GM21529 (cell line): ENCODE data around the gene ELOVL7.
"Not testable (repeated sequence)": the region's sequence is repeated elsewhere in the genome, so short reads cannot be mapped to it uniquely, and the experiment has no call there.

ENCODE experiments used
- ATAC-seq: cut with Tn5 transposase; IDR thresholded peaks from one replicate; pipeline ENCODE4 v1.9.1; 2021; ENCODE audit not compliant: unreplicated experiment

ELOVL7 gene

DNA sequence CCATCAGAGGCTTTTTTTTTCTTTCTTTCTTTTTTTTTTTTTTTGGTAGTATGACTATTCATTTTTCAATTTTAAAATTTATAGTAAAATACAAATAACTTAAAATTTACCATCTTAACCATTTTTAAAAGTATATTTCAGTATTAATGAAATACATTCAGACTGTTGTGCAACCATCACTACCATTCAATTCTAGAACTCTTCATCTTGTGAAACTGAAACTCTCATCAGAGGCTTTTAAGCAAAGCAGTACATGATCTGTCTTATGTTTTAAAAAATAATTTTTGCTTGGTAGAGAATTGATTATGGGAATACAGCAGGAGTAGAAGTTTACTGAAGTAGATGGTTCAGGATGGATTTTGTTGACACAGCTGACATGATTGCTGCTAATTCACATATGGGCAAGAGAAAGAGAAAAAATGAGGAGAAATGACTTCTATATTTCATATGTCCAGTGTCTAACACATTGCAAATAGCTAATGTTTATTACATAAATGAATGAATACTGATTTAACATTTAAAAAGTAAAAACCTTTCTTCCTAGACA, 13.4 kb downstream of the ELOVL7 start:
- peak; percentile 46 for ATAC-seq

DNA sequence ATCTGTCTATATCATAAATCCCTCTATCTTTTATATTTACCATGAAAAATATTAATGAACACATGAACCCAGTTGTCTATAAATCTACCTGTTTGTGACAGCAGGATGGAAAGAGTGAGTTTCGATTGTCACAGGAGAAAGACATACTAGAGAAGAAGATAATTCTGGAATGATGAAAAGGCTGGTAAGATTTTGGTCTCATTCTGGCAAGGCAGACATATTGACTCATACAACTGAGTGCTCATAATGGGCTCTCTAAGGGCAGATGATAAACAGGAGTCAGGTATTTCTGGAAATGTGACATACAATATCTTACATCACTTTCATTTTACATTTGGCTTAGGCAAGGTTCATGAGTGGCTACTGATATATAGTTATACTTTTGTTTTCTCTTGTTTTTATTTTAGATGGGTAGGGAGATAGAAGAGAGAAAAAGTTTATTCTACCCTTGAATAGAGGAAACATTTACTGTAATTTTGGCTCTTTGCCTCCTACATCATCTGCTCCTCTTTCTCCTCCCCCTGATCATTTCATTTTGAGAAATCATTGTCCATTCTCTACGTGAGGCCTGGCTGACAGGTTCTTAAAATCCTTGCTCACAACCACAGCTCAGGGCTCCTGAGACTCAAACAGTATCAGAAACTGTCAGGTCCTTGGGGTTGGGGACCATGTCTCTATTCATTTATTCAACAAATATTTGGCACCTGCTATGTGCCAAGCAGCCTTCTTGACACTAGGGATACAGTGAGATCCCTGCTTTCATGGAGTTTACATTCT, 14.4 kb downstream of the ELOVL7 start:
- ATAC-seq, result no peak

DNA sequence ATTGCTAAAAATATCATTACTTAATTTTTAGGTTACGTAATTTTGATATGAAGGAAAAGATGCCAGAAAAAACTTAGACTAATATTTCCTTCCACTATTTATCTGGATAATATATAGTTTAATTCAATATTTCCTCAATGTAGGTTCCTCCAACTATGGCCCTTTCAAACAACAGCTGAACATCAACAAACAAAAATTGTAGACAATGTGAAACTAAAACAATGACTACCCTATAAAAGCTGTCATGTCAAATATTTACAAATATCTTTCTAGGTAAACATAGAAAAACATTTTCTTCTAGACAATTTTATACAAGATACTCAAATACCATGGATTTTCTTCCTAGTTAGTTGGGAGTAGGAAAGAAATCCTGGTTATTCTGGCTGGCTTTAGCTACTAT, 16.9 kb downstream of the ELOVL7 start:
- no peak for ATAC-seq

DNA sequence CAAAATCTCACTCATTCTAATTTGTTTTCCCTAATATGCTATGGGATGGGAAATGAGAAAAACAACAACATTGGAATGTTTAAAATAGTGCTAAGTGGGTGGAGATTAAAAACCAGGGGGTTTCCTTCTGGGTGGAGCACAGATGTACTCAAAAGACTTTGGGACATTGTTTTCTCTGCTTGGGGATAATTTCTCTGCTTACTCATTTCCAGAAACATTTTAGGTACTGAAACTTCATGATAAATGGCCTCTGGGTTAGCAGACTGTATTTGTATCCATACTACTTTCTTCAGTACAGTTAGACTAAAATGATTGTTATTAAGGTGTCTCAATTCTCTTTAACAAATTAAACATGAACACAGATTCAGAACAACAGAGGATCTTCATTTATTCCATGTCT, 17.4 kb downstream of the ELOVL7 start:
- ATAC-seq, result peak; percentile 82

DNA sequence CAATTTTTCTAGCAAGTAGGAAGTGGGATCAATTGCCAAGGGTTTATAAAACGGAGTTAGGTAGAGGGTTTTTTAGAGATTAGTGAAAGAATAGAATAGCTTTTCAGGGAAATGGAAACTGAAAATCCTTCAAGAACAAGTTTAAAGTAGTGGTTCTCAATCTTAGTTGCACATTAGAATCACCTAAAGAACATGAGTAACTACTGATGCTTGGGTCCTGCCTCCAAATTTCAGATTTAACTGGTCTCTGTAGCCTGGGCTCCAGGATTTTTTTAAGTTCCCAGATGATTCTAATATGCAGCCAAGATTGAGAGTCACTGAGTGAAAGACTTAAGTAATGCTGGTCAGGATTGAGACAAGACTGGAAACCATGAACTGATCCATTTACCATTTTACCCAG, 20.5 kb downstream of the ELOVL7 start:
- no peak for ATAC-seq

DNA sequence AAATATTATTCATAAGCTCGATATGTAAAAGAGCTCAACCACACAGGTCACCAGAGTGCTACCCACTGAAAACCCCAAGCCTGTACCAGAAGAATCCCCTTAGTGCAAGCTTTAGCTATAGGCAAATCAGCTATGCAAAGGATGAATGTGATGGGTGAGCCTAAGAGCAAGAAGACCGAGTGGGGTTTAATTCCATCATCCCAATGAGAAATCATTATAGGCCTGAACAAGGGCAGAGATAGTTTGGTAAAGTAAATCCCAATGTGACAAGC, 21.8 kb downstream of the ELOVL7 start:
- ATAC-seq, result peak; percentile 49

DNA sequence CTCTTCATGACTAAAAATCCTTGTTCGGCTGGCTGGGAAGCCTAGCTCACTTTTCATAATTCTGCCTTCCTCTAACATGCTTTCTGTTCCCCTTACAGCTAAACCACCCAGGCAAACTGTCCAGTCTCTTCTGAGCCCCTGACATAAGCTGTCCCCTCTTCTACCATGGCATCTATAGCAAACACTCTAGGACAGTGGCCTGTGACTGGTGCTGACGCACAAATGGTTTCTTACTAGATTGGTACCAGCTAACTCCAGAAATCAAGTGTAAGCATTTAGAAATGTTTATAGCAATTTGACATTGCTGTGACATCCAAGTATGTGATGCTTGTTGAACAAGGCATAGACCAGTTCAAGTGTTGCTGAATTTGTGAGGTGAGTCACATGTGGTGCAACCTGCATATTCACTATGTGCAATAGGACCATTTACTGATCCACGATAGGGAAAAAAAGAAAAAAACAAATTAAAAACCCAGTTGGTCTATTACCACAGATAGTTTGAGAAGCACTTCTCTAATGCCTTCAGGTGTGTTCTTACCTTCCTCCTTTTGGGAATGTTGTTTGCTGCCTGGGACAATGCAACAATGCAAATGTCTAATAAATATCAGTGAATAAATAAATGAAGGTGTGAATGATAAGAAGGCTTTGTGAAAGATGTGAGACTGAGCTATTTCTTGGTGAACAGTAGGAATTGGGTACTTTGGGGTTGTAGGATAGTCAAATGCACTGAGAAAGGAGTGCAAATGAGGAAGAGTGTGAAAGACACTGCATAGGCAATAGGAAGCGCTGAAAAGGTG, 22.4 kb downstream of the ELOVL7 start:
- ATAC-seq, result no peak

DNA sequence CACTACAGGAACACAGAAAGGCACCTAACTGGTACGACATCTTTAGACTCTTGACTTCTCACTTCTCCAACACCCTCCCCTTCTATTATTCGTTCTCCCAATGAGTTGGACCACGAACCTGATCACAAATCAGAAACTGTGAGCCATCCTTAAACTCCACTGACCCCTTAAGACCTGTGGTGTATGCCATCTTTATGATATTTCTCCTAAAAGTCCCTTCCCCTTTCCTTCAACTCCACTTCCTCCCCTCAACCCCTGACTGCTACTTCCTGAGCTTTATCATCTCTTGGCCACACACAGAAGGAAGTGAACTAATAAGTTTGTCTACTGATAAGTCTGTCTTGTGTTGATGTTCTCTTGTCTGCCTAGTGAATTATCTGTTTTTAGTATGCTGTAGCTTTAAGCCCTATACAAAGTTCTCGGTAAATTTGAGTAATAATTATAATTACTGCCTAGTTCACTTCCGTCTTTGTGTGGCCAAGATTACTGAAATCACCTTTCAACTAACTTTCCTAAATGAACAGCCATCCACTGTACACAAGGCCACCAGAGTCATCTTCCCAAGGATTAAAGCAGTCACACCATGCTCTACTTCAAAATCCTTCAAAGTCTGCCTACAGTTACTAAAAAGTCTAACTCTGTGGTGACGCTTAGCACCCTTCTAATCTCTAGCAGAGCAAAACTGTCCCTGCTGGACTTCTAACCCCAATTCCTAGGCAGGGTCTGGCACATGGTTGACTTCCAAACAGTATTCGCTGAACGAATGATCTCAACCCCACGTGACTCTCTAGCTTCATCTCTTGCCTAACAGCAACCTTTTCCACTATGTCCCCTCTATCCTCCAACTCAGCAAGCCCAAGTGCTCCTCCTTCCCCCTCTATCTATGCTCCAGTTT, 23.2 kb downstream of the ELOVL7 start:
- no peak for ATAC-seq

DNA sequence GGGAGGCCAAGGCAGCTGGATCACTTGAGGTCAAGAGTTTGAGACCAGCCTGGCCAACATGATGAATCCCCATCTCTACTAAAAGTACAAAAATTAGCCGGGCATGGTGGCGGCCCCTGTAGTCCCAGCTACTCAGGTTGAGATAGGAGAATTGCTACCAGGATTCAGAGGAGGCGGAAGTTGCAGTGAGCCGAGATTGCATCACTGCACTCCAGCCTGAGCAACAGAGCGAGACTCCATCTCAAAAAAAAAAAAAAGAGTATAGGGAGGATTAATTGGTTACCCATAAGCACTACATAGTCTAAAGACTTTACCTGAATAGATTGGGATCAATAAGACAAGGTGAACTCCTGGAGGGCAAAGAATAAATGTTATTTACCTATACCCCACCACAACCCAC, 27.9 kb downstream of the ELOVL7 start:
- not testable (repeated sequence) for ATAC-seq

DNA sequence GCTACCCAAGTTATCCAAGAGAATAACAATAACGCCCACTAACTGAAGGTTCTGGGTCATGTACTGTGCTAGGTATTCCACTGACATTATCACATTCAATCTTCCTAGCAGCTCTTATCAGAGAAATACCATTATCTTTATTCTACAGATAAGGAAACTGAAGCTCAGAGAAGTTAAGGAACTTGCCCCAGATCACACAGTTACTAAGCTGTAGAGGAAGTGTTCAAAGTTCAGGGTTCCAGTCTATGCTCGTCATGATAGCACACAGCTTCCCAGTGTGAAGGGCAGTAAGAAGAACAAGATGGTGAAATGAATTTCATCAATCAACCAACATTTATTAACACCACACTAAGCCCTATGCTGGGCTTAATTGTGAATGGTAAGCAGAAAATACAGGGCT, 29.6 kb downstream of the ELOVL7 start:
- no peak for ATAC-seq

DNA sequence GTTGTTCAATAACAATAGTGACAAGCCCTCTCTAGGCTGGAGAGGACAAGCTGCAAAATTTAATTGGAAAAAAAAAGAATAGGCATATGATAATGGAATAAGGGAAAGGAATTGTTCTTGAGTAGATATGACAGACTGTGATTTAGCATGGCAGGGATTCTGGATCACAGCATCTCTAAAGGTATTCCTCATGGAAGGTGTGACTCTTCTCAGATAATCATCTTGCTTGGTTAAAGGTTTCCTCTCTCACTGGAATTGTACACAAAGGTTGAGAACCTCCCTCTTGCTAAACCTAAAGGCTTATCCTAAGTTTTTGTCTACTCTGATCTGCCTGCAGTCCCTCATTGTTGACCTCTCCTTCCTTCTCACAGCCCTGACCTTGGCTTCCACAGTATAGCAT, 31.6 kb downstream of the ELOVL7 start:
- no peak for ATAC-seq

DNA sequence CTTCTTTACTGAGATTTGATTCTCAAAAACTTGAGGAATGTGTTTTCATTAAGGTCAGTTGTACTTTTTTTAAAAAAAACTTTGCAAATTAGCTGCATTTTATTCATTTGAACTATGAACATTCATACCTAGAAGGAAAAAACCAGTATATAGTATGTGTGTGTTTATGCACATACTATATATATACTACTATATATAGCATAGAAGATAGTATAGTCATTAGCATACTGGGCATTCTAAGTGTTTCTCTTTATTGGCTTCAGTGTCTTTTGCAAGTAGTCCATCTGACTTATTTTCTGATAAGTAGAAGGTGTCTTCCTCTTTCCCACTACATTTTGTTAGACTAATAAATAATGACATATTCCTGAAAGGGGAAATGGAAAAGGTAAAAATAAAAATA, 33.0 kb downstream of the ELOVL7 start:
- peak; percentile 34 for ATAC-seq

DNA sequence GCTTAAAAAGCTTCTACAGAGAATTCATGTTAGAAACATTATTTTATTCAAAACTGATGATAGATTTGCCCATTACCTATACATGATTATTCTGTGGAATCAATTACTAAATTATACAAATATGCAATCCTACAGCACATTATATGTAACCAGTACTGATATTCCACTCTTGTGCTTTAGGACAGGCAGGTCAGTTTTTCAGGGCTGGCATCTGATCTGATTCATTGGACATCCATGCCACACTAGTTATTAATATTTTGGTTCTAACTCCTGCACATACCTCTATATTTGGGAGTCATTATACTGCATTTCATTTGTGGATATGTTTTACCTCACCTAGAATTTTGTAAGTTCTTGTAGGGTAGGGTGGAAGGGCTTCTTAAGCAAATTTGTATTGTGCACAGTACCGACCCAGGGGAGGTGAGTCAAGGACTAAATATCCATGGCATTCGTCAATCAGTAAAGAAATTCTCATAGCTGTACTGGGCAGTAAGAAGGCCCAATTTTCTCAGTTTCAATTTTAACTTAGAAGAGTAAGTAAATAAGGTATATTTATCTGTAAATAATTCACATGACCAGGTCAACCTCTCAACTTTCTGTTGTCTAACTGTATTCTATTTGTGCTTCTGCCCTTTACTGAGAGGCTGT, 33.5 kb downstream of the ELOVL7 start:
- peak; percentile 84 for ATAC-seq

DNA sequence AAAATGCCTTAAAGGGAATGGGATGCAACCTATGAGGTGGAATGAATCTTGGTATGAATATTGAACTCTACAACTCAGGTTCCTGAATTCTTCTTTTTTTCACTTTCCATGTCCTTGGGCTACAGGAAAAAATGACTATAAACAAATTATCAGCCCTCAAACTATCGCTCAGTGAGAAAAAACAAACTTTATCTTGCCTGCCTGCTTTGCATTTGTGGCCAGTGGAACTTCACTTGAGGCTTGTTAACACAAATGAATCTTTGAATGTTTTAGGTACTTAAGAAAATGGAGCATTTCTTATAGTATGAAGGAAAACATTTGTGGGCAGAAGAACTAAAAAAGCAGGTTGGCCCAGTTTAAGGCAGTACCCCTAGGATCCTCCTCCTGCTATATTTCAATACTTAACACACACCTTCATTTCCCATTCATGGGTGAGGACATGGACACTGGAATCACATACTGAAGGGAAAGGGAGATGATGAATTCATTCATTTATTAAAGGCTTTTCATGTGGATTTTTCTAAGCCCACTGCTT, 34.1 kb downstream of the ELOVL7 start:
- no peak for ATAC-seq

DNA sequence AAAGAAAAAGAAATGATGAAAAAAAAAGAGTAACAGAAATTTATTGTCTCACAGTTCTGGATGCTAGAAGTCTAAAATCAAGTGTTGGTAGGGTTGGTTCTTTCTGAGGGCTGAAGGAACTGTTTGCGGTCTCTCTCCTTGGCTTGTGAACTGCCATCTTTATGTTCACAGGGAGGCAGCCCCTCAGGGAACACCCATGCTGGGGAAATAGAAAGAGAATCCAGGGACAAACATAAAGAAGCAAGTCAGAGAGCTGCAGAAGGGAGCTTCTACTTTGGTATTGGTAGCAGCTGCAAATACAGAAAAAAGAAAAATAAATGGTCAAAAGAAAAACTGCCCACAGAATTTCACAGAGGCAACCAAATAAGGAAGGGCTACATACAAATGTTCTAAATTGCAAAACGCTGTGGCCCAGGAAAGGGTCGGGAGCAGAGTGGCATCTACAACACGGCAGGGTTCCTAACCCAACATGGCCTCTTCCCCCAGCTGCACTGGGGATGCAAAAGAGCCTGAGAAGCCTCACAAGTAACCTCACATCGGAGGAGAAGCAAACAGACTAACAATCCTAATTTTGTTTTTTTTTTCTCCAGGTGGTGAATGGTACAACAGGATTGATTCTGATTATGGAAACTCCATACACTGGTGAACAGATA, 37.4 kb downstream of the ELOVL7 start:
- no peak for ATAC-seq

DNA sequence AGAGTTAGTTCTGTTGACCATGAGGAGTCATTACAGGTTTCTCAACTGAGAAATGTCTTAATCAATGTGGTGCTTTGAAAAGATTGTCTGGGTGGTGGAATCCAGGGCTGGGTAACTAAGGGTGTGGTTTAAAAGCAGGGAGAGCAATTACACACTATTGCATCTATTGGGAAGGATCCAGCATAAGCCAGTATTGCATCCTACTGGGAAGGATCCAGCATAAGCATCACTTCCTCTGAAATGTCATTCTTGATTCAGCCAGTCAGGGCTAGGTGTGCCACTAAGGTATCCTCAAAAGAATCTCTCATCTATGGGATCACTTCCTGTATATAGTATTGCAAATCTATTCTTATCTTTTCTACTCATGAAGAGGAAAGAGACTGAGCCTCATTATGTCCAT, 38.6 kb downstream of the ELOVL7 start:
- ATAC-seq, result no peak

DNA sequence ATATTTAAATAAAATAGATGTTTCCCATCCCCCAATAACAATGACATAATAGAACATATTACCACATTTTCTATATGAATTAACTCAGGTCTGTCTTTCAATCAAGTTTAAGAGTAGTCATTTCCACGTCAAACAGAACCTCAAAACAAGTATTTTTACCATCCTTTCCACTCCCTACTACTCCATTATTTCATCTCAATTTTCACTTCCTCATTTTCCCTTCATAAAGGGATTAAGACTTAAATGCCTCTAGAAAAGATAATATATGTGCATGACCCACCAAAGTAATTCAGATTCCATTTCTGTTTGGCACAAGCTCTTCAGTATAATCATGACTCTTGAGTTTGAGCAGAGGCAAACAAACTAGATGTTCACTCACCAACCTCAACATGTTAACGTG, 40.4 kb downstream of the ELOVL7 start:
- ATAC-seq, result no peak

DNA sequence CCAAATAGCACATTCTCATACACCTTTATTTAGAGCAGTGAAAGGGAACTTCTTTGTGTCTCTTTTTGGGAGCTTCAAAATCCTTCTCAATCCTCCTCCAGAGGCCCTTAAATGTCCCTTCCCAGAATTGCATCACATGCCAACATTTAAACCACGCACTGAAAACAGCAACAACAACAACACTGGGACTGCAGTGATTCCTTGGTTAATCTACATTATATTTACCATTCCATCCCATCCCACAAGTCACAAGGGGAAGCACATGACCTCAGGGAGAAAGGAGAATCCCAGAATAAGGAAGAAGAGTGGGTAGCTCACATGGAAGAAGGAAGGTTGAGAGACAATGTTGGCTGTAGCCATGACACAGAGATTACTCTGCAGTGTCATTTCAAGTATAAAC, 41.1 kb downstream of the ELOVL7 start:
- ATAC-seq, result no peak

DNA sequence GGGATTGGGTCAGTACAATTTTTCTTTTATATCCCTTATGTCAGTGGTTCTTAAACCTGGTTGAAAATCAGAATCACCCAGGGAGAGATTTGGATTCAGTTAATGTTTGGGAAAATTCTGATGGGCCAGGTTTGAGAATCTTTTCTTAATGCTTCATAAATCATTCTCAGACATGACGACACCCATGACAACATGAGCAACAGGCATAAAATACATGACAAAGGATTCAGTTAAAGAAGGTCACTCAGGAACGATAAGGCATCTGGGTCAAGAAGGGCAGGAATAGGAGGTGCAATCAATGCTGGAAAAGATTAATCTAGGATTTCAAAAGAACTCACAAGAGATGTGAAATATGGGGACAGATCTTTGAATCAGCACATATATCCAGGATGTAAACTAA, 41.8 kb downstream of the ELOVL7 start:
- ATAC-seq, result no peak

DNA sequence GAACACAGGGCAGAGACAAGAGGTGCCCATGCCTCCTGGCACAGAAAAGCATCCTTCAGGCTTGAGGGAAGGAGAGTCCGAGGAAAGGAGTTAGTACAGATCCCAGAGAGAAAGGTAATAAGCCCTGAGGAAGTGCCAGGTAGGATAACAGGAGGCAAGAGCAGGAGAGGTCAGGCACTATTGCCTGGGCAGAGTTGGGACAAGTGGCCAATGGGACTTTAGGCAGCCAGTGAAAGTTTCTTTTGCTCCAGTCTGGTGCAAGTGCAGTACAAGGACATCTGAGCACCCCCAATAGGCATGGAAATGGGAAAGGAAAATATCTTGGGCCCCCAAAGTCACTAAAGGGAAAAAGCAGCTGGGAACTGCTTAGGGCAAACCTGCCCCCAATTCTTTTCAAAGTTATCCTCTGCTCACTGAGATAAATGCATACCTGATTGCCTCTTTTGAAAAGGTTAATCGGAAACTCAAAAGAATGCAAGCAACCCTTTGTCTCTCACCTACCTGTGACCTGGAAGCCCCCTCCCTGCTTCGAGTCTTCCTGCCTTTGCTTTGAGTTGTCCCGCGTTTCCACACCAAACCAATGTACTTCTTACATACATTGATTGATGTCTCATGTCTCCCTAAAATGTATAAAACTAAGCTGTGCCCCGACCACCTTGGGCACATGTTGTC, 46.5 kb downstream of the ELOVL7 start:
- ATAC-seq, result no peak
